SK-N-MC (cell line): ENCODE measurements around the gene GRK6.

Source experiments
- EZH2 ChIP-seq: fragments of 200-600 bp; sonication (generic); IDR thresholded peaks from one replicate; pipeline ENCODE4 v1.6.1; 2017; ENCODE audit warnings: antibody characterized with exemption
- FOXP2 ChIP-seq: optimal IDR thresholded peaks from 2 replicates; pipeline ENCODE3; 2011; ENCODE audit warnings: mild to moderate bottlenecking, moderate library complexity; ENCODE audit not compliant: insufficient read depth; ENCODE audit errors: extremely low read length, control extremely low read depth
- POLR2AphosphoS5 ChIP-seq: IDR thresholded peaks from 2 replicates; pipeline ENCODE4 v1.6.1; 2012; ENCODE audit warnings: mild to moderate bottlenecking, low read depth, low read length, borderline replicate concordance

GRCh38 chr5:177404641-177405179 lies 21.8 kb upstream of the GRK6 start:
- no peak for TF ChIP-seq POLR2AphosphoS5
- no peak for TF ChIP-seq EZH2
- TF ChIP-seq FOXP2 = no peak
